GM15510 (cell line): ENCODE measurements around the gene HOXA9.

Experiments
- POLR2A ChIP-seq: IDR thresholded peaks from 3 replicates; pipeline ENCODE4 v1.6.1; 2011; ENCODE audit warnings: borderline replicate concordance; ENCODE audit not compliant: insufficient read length; ENCODE audit errors: extremely low read depth

The HOXA9 gene

DNA sequence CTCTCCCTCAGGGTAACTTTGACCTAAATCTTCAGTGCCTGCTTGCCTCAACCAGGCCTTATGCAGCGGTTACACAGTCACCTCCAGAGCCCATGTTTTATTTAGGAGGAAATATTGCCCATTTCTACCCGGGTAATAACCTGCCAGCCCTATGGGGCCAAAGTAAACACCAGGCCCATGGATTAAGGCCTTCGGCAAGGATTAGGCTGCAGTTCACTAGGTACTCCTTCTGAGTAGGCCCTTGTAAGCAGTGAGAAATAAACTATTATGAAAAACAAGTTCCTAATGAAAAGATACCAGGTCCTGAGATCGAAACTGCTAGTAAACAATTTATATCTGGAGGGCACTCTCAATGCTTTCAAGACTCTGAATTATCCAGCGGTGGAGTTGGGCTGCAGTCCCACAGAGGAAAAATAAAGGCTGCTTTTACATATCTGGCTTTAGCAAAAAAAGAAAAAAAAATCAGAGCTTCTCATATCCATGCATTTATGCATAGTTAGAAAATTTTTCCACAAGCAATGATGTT lies 12.5 kb upstream of the HOXA9 start:
- no peak for TF ChIP-seq POLR2A

- no peak for TF ChIP-seq POLR2A
These were observed 11.8 kb upstream of the HOXA9 start for GRCh38 chr7:27176962-27177794.

DNA sequence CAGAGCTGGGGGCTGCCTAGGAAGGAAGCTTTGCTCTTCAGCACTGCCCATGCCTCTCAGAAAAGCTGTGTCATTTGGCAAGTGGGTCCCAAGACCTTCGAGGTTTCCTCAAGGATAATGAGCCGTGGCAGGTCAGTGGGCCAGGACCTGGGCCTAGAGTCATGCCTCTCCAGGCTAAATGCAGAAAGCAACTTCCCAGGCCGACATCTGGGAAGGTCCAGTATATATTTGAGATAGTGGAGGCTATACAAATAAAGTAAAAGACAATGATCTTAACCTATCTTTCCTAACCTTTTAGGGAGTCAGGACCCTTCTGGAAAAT lies 11.1 kb upstream of the HOXA9 start:
- TF ChIP-seq POLR2A, result no peak

- no peak for TF ChIP-seq POLR2A
These were observed 10.5 kb upstream of the HOXA9 start for GRCh38 chr7:27175626-27176523.

DNA sequence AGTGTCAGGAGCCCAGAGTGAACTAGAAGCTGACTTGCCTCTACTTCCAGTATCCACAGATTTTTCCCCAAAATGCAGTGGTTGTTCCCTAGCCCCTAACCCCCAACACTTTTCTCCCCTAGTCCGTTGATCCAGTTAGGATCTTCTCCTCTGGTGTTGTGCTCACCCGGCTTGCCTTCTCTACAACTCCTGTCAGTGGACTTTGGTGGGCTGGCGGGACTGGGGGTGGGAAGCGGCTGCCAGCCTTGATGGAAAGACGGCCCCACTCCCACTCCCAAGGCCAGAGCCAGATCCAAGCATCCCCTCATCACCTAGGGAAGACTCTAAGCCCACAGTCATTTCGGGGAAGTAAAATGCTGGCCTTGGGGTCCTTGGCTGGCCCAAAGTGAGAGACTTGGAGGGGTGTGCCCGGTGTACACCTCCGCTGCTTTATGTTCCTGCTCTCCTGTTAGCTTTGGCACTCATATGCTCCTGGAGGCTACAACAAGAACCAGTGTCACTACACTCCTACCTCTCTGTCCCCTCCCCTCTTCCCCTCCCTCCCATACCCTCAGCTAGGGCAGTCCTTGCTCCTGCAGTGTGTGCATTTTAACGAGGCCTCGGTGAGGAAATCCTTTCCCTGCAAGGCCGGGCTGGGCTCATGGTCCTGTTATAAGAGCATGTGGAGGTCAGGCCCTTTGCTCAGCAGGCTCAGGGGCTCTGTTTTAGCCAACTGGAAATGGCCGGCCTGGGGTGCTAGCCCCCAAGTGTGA lies 9.7 kb upstream of the HOXA9 start:
- TF ChIP-seq POLR2A, result no peak

DNA sequence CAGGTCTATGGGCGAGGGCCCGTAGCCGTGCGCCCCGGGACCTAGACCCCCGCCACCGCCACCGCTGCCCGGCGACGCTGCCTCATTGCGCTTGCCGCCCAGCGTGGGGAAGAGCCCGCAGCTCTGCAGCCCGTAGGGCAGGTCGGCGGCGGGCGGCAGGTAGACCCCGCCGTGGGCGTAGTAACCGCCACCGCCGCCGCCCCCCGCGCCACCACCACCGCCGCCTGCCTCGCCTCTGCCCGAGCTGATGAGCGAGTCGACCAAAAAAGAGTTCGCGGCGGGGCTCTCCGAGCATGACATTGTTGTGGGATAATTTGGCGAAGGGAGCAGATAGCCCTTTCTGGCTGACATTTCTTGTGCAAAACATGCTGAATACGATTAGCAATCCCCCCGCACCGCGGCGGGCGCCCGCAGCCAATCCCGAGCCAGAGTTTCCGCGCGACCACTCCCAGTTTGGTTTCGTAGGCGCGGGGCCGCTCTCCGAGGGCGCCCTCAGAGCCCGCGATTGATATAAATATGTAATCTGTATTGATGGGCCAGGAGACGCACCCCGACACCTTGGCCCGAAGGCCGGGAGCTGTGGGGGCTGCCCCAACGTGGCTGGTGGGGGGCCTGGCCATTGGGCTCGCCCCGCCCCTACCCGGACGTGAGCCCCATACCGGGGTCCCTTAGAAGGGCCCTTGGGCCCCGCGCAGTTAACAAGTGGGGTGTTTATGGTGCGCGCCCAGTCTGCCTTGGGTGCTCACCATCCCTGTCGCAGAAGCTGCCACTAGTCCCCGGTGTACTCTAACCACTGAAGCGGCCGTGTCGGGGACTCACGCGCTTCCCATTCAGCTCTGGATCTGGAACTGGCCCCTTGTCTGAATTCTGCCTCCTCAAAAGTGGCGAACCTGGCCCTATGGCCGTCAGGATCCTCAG lies 8.9 kb upstream of the HOXA9 start, which contains the start of gene HOXA10:
Gene HOXA10 (minus strand): TSS at position 365 of the 918 bp plus-strand sequence. CDS start 14 bp downstream, at position 351.
- TF ChIP-seq POLR2A, result no peak

GRCh38 chr7:27173511-27173955 lies 8.2 kb upstream of the HOXA9 start:
- no peak for TF ChIP-seq POLR2A

GRCh38 chr7:27172823-27173510 lies 7.6 kb upstream of the HOXA9 start:
- no peak for TF ChIP-seq POLR2A

DNA sequence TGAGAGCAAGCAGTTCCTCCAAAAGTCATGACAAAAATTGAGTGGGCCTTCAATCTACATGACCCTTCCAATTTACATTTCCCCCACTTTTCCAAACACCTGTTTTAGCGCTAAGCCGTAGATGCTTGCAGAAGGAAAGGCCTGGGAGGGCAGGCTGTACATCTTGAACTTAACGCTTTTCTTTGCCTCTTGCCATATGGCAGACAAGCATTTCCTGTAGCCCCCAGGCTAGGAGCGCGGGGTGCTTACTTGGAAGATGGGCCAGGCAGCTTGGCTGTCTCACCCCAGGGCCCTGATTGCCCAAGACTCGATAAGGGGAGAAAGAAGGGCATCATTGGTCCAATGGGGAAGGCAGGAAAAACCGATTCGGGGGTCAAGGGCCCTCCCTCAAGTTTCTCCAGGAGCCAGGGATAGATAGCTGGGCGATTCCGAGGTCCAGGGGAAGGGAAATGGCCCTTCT lies 7.0 kb upstream of the HOXA9 start:
- TF ChIP-seq POLR2A, result no peak

DNA sequence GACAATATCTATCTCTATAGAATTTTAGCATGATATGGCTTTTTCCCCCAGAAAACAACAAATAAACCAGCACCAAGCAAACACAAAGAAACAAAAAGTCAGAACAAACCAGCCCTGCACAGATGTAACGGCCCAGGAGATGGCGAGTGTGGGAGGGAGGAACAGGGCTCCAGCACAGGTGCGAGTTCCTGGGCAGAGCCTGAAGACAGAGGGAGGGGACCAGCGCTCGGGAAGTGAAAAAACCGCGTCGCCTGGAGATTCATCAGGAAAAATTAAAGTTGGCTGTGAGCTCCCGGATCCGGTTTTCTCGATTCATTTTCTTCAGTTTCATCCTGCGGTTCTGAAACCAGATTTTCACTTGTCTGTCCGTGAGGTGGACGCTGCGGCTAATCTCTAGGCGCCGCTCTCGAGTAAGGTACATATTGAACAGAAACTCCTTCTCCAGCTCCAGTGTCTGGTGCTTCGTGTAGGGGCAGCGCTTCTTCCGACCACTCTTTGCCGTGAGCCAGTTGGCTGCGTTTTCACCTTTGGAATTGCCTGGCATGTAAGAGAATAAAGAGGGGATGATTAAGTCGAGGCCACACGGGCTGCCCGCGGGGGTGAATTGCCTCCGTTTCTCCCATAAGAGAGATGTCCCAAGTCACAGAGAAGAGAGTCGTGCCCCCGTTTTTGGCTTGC lies 6.4 kb upstream of the HOXA9 start:
- no peak for TF ChIP-seq POLR2A

DNA sequence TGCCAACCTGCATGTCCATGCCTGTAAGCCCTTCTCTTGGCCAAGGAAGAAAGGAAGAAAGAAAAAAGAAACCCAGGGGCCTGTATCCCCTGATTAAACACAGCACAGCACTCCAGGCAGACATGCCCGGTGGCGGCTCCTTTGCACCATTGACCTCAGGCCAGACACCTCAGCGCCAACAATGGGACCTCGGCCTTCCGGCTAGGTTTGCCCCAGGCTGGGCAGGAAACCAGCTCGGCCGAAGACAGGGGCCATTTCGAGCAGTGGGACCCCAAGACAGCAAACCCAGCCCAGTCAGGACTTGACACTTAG lies 5.9 kb upstream of the HOXA9 start:
- no peak for TF ChIP-seq POLR2A

GRCh38 chr7:27170426-27171324 lies 5.3 kb upstream of the HOXA9 start:
- TF ChIP-seq POLR2A, result no peak
